IMR-90 (cell line): ENCODE data around the gene PCDHB1. TPM values are rescaled to one million over a fixed set of nuclear protein-coding genes. Genes with fewer than 3 reads are reported as not detected.

ENCODE experiments used
- ATAC-seq: fragments of 200-7000 bp; cut with Tn5 transposase; 2 replicates; pipeline ENCODE4 v1.9.1; 2020; ENCODE audit warnings: low read depth, mild to moderate bottlenecking, moderate library complexity
- BruUV-seq: library from RNA; stranded (reverse); fragments of 400-500 nt; replicated peaks from 2 replicates; lab custom pipeline; 2021; lab: Mats Ljungman, UMichigan
- CTCF ChIA-PET: fragments of 300-600 bp; formaldehyde crosslinking; extraction: SDS; loops from one replicate; lab custom pipeline; 2021; ENCODE audit warnings: antibody characterized with exemption; lab: Yijun Ruan, JAX
- POLR2A ChIA-PET: fragments of 300-600 bp; sonication (Branson Sonifier 250); formaldehyde crosslinking; loops from one replicate; lab custom pipeline; 2022; ENCODE audit warnings: antibody characterized with exemption; ENCODE audit not compliant: unreplicated experiment; lab: Charles Lee
- DNase-seq: peaks from one replicate; pipeline ENCODE4 v3.0.0; 2013
- H2AFZ ChIP-seq: replicated peaks from 2 replicates; pipeline ENCODE3; 2013; ENCODE audit warnings: low read length, mild to moderate bottlenecking; ENCODE audit not compliant: poor library complexity
- H2AK5ac ChIP-seq: 2 replicates; pipeline ENCODE4 v1.6.1; 2013; ENCODE audit warnings: low read depth, low read length, inconsistent platforms
- H2AK9ac ChIP-seq: replicated peaks from 2 replicates; pipeline ENCODE3; 2013; ENCODE audit warnings: mild to moderate bottlenecking, low read depth, low read length, moderate library complexity; ENCODE audit not compliant: poor library complexity
- H2BK120ac ChIP-seq: 2 replicates; pipeline ENCODE4 v1.6.1; 2013; ENCODE audit warnings: low read depth, low read length, inconsistent platforms
- H2BK15ac ChIP-seq: 3 replicates; pipeline ENCODE4 v1.6.1; 2013; ENCODE audit warnings: low read depth, low read length, inconsistent platforms
- H2BK20ac ChIP-seq: 2 replicates; pipeline ENCODE4 v1.6.1; 2013; ENCODE audit warnings: low read depth, mild to moderate bottlenecking, inconsistent platforms, low read length, moderate library complexity
- H2BK5ac ChIP-seq: 2 replicates; pipeline ENCODE4 v1.6.1; 2013; ENCODE audit warnings: mild to moderate bottlenecking, low read depth, low read length, inconsistent platforms; ENCODE audit not compliant: poor library complexity, severe bottlenecking
- H3K14ac ChIP-seq: replicated peaks from 2 replicates; pipeline ENCODE4 v1.6.1; 2013; ENCODE audit warnings: low read depth, low read length, inconsistent platforms
- H3K18ac ChIP-seq: 2 replicates; pipeline ENCODE4 v1.6.1; 2013; ENCODE audit warnings: low read depth, low read length, control low read depth
- H3K23ac ChIP-seq: 2 replicates; pipeline ENCODE4 v1.6.1; 2013; ENCODE audit warnings: low read depth, low read length, inconsistent platforms
- H3K27ac ChIP-seq: 2 replicates; pipeline ENCODE4 v1.5.1; 2013; ENCODE audit warnings: mild to moderate bottlenecking, control low read depth, low read length; ENCODE audit not compliant: insufficient read depth
- H3K27me3 ChIP-seq: 2 replicates; pipeline ENCODE4 v1.6.1; 2013; ENCODE audit warnings: low read length; ENCODE audit not compliant: control insufficient read depth, insufficient read depth
- H3K36me3 ChIP-seq: 2 replicates; pipeline ENCODE4 v1.6.1; 2013; ENCODE audit warnings: low read length, mixed read lengths; ENCODE audit not compliant: control insufficient read depth, insufficient read depth
- H3K4ac ChIP-seq: 2 replicates; pipeline ENCODE4 v1.6.1; 2013; ENCODE audit warnings: low read depth, low read length, inconsistent platforms
- H3K4me1 ChIP-seq: 2 replicates; pipeline ENCODE4 v1.6.1; 2013; ENCODE audit warnings: low read length, mixed read lengths; ENCODE audit not compliant: control insufficient read depth, insufficient read depth
- H3K4me2 ChIP-seq: 2 replicates; pipeline ENCODE4 v1.6.1; 2013; ENCODE audit warnings: low read depth, mild to moderate bottlenecking, control low read depth, low read length, moderate library complexity
- H3K4me3 ChIP-seq: 2 replicates; pipeline ENCODE4 v1.5.1; 2013; ENCODE audit warnings: low read depth, mild to moderate bottlenecking, control low read depth, low read length, moderate library complexity; ENCODE audit not compliant: insufficient read depth
- H3K56ac ChIP-seq: 2 replicates; pipeline ENCODE4 v1.6.1; 2013; ENCODE audit warnings: low read length, inconsistent platforms; ENCODE audit not compliant: insufficient read depth; ENCODE audit errors: extremely low read depth
- H3K79me1 ChIP-seq, 2 experiments: 2 replicates each; pipeline ENCODE4 v1.6.1; 2013; ENCODE audit warnings: low read length in 2 of 2, inconsistent platforms in 1 of 2, low read depth in 1 of 2
- H3K9ac ChIP-seq: 2 replicates; pipeline ENCODE4 v1.6.1; 2013; ENCODE audit warnings: low read depth, low read length, control low read depth
- H3K9me1 ChIP-seq: 2 replicates; pipeline ENCODE4 v1.6.1; 2013; ENCODE audit warnings: low read length, inconsistent platforms; ENCODE audit not compliant: insufficient read depth
- H3K9me3 ChIP-seq: 2 replicates; pipeline ENCODE4 v1.6.1; 2013; ENCODE audit warnings: low read length; ENCODE audit not compliant: control insufficient read depth, insufficient read depth
- H4K20me1 ChIP-seq: 2 replicates; pipeline ENCODE4 v1.6.1; 2013; ENCODE audit warnings: low read length, inconsistent platforms; ENCODE audit not compliant: insufficient read depth
- H4K5ac ChIP-seq: 2 replicates; pipeline ENCODE4 v1.6.1; 2013; ENCODE audit warnings: mild to moderate bottlenecking, low read depth, low read length, control low read depth
- H4K8ac ChIP-seq, 2 experiments: 2 replicates each; pipeline ENCODE4 v1.6.1; 2013; ENCODE audit warnings: low read depth in 2 of 2, low read length in 2 of 2, control low read depth in 1 of 2, inconsistent platforms in 1 of 2
- H4K91ac ChIP-seq: 2 replicates; pipeline ENCODE4 v1.6.1; 2013; ENCODE audit warnings: low read depth, low read length, inconsistent platforms; ENCODE audit not compliant: insufficient read depth
- CEBPB ChIP-seq: IDR thresholded peaks from 2 replicates; pipeline ENCODE4 v1.6.1; 2012; ENCODE audit warnings: low read depth, low read length, improper control_type of control experiment
- CHD1 ChIP-seq: IDR thresholded peaks from 2 replicates; pipeline ENCODE4 v1.6.1; 2012; ENCODE audit warnings: low read depth, low read length, improper control_type of control experiment
- MXI1 ChIP-seq: IDR thresholded peaks from 2 replicates; pipeline ENCODE4 v1.6.1; 2012; ENCODE audit warnings: low read depth, mild to moderate bottlenecking, low read length, moderate library complexity, borderline replicate concordance
- NFE2L2 ChIP-seq: fragments of 150-350 bp; IDR thresholded peaks from 2 replicates; pipeline ENCODE4 v1.6.1; 2016; ENCODE audit warnings: low read depth, mild to moderate bottlenecking, low read length
- RFX5 ChIP-seq: IDR thresholded peaks from 2 replicates; pipeline ENCODE4 v1.8.0; 2012; ENCODE audit warnings: low read depth, mild to moderate bottlenecking, low read length, moderate library complexity
- USF2 ChIP-seq: fragments of 150-350 bp; IDR thresholded peaks from 2 replicates; pipeline ENCODE4 v1.6.1; 2017; ENCODE audit warnings: mild to moderate bottlenecking, antibody characterized with exemption, low read length, low read depth
- WGBS, 2 experiments: methylation state at CpG; one replicate each; pipeline versions ENCODE4 v1.1.5 to v1.1.7; 2013; ENCODE audit warnings: missing lambda C conversion rate in 2 of 2; ENCODE audit not compliant: insufficient read length in 1 of 2; ENCODE audit errors: extremely low coverage in 2 of 2; 5-methylcytosine and 5-hydroxymethylcytosine counted together
- dilution Hi-C: fragments of 300-500 bp; cut with HindIII; formaldehyde crosslinking; loops from one replicate; pipeline ENCODE4 v1.14.3; 2018; ENCODE audit warnings: low sequenced_read_pairs; ENCODE audit not compliant: unreplicated experiment
- in situ Hi-C: fragments of 300-500 bp; cut with MboI; formaldehyde crosslinking; loops from 3 replicates; pipeline ENCODE4 v1.14.3; 2019; ENCODE audit warnings: low sequenced_read_pairs, inconsistent platforms, mixed read lengths
- intact Hi-C: fragments of 100-400 bp; cut with micrococcal nuclease; formaldehyde crosslinking; loops from 2 replicates; pipeline ENCODE4 v1.10.0; 2022
- polyA plus RNA-seq, 3 experiments: library from polyadenylated mRNA; depleted of rRNA; stranded (reverse); fragments of >200 nt; gene quantifications; 2 replicates each; pipeline ENCODE4 v1.2.3, GENCODE V29; 2012; ENCODE audit warnings: low replicate concordance in 1 of 3
- total RNA-seq: library from RNA; depleted of rRNA; stranded (reverse); fragments of >200 nt; gene quantifications from 2 replicates; pipeline ENCODE4 v1.2.3, GENCODE V29; 2012
- TF ChIP-seq, protein P1 (sequence below): conservative IDR thresholded peaks from 2 replicates; pipeline ENCODE4 v1.5.1; 2012; ENCODE audit warnings: mild to moderate bottlenecking, low read depth, low read length, improper control_type of control experiment

The PCDHB1 gene
- total and polyA plus RNA-seq, 2 of the 4 experiments (the other 2 are of a cell fraction): not detected

DNA sequence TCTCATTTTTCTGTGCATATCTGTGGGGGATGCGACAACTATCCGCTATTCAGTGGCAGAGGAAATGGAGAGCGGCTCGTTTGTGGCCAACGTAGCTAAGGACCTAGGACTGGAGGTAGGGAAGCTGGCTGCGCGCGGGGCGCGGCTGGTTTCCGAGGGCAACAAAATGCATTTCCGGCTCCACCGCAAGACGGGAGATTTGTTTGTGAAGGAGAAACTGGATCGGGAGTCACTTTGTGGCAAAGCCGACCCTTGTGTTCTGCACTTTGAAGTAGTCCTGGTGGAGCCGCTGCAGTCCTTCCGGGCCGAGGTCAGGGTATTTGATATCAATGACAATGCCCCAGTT is 320 bp downstream of the PCDHB1 start:
- Histone ChIP-seq H4K8ac (no peak overlapping the region), H3K4me1 (no peaks in the 10 kb centered on the region), H3K9ac (no peak overlapping the region), H3K14ac (no peak overlapping the region), H3K4me3 (peak overlapping the region; percentile 18; the same call in 1 of the 2 replicates), H2BK120ac (no peak overlapping the region), H3K4ac (no peak overlapping the region), H3K27me3 (no peaks in the 10 kb centered on the region), H4K91ac (no peak overlapping the region), H3K9me3 (peaks cover 11% of the 10 kb centered on the region), H2AFZ (peak overlapping the region; percentile 63), H2BK20ac (no peak overlapping the region), H3K79me1 (no peaks in the 10 kb centered on the region), H4K5ac (no peak overlapping the region), H3K18ac (no peak overlapping the region), H3K56ac (no peak overlapping the region), H3K23ac (no peak overlapping the region), H2BK15ac (no peak overlapping the region), H3K4me2 (no peak overlapping the region), H2AK9ac (no peak overlapping the region), H3K27ac (no peak overlapping the region), H2AK5ac (no peak overlapping the region), H2BK5ac (no peak overlapping the region), H3K9me1 (no peaks in the 10 kb centered on the region), H4K20me1 (no peaks in the 10 kb centered on the region), H3K36me3 (no peaks in the 10 kb centered on the region)
- dilution Hi-C loops (no loop called here), in situ Hi-C loops (no loop called here), intact Hi-C loops (no loop called here)
- CTCF ChIA-PET: no interaction called here
- TF ChIP-seq CHD1 (no peak), RFX5 (no peak), CEBPB (no peak), USF2 (no peak), MXI1 (no peak), NFE2L2 (no peak)
- TF ChIP-seq, protein P1, sequence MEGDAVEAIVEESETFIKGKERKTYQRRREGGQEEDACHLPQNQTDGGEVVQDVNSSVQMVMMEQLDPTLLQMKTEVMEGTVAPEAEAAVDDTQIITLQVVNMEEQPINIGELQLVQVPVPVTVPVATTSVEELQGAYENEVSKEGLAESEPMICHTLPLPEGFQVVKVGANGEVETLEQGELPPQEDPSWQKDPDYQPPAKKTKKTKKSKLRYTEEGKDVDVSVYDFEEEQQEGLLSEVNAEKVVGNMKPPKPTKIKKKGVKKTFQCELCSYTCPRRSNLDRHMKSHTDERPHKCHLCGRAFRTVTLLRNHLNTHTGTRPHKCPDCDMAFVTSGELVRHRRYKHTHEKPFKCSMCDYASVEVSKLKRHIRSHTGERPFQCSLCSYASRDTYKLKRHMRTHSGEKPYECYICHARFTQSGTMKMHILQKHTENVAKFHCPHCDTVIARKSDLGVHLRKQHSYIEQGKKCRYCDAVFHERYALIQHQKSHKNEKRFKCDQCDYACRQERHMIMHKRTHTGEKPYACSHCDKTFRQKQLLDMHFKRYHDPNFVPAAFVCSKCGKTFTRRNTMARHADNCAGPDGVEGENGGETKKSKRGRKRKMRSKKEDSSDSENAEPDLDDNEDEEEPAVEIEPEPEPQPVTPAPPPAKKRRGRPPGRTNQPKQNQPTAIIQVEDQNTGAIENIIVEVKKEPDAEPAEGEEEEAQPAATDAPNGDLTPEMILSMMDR: no peak
- no peak for ATAC-seq
- 5% methylated on average over 3 of the region's 19 CpGs; no CpG with 5 or more reads in 1 of the 2 experiments for WGBS, 2 experiments
- no peak for DNase-seq
- POLR2A ChIA-PET: no interaction called here
- no TSS peak for BruUV-seq
